Adrenal gland (tissue), 12 donors: ENCODE measurements around the gene ASPHD2. TPM values are rescaled to one million over a fixed set of nuclear protein-coding genes. Genes with fewer than 3 reads are reported as not detected.

Experiments used
- DNase-seq, 7 donors: peaks; one replicate each; pipeline ENCODE4 v3.0.0-alpha.2; 2019 to 2020
- H3K27ac ChIP-seq, 5 donors: fragments of 200-600 bp; sonication (generic) in 4 of 5; 1 replicate in 3 of 5; 2 replicates in 2 of 5; pipeline versions ENCODE4 v1.5.1 to v1.8.0; 2016 to 2020; ENCODE audit warnings: mild to moderate bottlenecking in 1 of 5
- H3K27me3 ChIP-seq: fragments of 200-600 bp; 2 replicates; pipeline ENCODE4 v1.8.0; 2021
- H3K36me3 ChIP-seq, 2 donors: fragments of 200-600 bp; replicated peaks in 1 of 2; 1 replicate in 1 of 2; 2 replicates in 1 of 2; pipeline versions ENCODE4 v1.5.1 to v1.8.0; 2018 to 2022
- H3K4me1 ChIP-seq, 2 donors: fragments of 200-600 bp; replicated peaks in 1 of 2; 1 replicate in 1 of 2; 2 replicates in 1 of 2; pipeline versions ENCODE4 v1.5.1 to v1.8.0; 2018 to 2021
- H3K4me3 ChIP-seq, 4 donors: fragments of 200-600 bp; sonication (generic) in 3 of 4; one replicate each; pipeline ENCODE4 v1.5.1; 2016 to 2018
- H3K9me3 ChIP-seq, 3 donors: fragments of 200-600 bp; sonication (generic) in 1 of 3; replicated peaks in 1 of 3; 1 replicate in 2 of 3; 2 replicates in 1 of 3; pipeline versions ENCODE4 v1.5.1 to v1.8.0; 2016 to 2021
- POLR2A ChIP-seq, 2 donors: fragments of 450-650 bp; IDR thresholded peaks; one replicate each; pipeline ENCODE4 v1.6.1; 2017; ENCODE audit warnings: antibody characterized with exemption in 2 of 2, mild to moderate bottlenecking in 2 of 2, moderate library complexity in 1 of 2
- WGBS, 4 donors: extraction: QIAGEN DNeasy Blood & Tissue Kit in 2 of 4; methylation state at CpG; one replicate each; pipeline versions ENCODE4 v1.1.5 to v1.1.7; 2013 to 2017; 5-methylcytosine and 5-hydroxymethylcytosine counted together
- intact Hi-C, 2 donors: fragments of 100-400 bp; cut with DNase I; formaldehyde crosslinking; loops; one replicate each; pipeline versions ENCODE4 v1.14.1 to v1.15.0; 2022 to 2023
- polyA plus RNA-seq, 3 donors: library from polyadenylated mRNA; stranded (reverse); fragments of 200-250 nt in 2 of 3; fragments of 350-450 nt in 1 of 3; fragmentation: Illumina TruSeq in 1 of 3; extraction: RNeasy Lipid Tissue Mini Kit (QIAGEN cat#74804) in 1 of 3; gene quantifications; one replicate each; pipeline ENCODE4 v1.2.3, GENCODE V29; 2013 to 2014
- total RNA-seq, 9 donors: library from RNA; depleted of rRNA in 4 of 9; stranded (reverse); fragments of >200 nt in 4 of 9; fragments of 120-200 nt in 1 of 9; fragmentation: NEBNext Ultra II Directional in 1 of 9; extraction: Animal tissue kit (Norgen Biotek cat#: 25700) in 1 of 9; gene quantifications; one replicate each; pipeline versions ENCODE4 v1.1.0 to v1.2.4, GENCODE V29; 2013 to 2023
- TF ChIP-seq, protein P1 (sequence below), 6 experiments: fragments of 450-650 bp in 4 of 6; fragments of 200-600 bp in 2 of 6; sonication (generic) in 1 of 6; IDR thresholded peaks; 1 replicate in 5 of 6; 2 replicates in 1 of 6; pipeline versions ENCODE4 v1.5.1 to v1.8.0; 2016 to 2021; ENCODE audit warnings: antibody characterized with exemption in 6 of 6, mild to moderate bottlenecking in 2 of 6, moderate library complexity in 1 of 6
- donor health status: healthy with polysubstance abuse.
- donor health status: Bipolar disorder and iron deficiency.
- donor health status: DM: yes; HTN: yes; CAD: no.
- donor health status: DM: no; HTN: no; CAD: no.
- donor health status: DM: no; HTN: no; CAD: no.
- donor health status: DM: yes; HTN: yes; CAD: no.

Gene ASPHD2
- total and polyA plus RNA-seq, 12 donors, result 0.06 to 1.7 (median 0.45) TPM

- Histone ChIP-seq H3K36me3 (peaks cover 0 to 13% of the 10 kb centered on the region in 2 donors), H3K27ac (peak within 1 kb of the TSS; percentile 56 to 92 (median 89)), H3K4me1 (peaks cover 13 to 53% of the 10 kb centered on the region in 2 donors), H3K4me3 (peak within 1 kb of the TSS; percentile 54 to 94 (median 71)), H3K27me3 (no peaks in the 10 kb centered on the region), H3K9me3 (no peaks in the 10 kb centered on the region)
- intact Hi-C loops, result no loop called here
- DNase-seq, result peak; percentile 85 to 92 (median 90)
- peak; percentile 61 to 86 for TF ChIP-seq POLR2A (IDR thresholded peaks at IDR 0.05)
- TF ChIP-seq, protein P1, sequence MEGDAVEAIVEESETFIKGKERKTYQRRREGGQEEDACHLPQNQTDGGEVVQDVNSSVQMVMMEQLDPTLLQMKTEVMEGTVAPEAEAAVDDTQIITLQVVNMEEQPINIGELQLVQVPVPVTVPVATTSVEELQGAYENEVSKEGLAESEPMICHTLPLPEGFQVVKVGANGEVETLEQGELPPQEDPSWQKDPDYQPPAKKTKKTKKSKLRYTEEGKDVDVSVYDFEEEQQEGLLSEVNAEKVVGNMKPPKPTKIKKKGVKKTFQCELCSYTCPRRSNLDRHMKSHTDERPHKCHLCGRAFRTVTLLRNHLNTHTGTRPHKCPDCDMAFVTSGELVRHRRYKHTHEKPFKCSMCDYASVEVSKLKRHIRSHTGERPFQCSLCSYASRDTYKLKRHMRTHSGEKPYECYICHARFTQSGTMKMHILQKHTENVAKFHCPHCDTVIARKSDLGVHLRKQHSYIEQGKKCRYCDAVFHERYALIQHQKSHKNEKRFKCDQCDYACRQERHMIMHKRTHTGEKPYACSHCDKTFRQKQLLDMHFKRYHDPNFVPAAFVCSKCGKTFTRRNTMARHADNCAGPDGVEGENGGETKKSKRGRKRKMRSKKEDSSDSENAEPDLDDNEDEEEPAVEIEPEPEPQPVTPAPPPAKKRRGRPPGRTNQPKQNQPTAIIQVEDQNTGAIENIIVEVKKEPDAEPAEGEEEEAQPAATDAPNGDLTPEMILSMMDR (IDR thresholded peaks at IDR 0.05), result no peak
- whole genome bisulfite sequencing, 4 donors, result 1% methylated on average over 12 to 84 of the region's 85 CpGs
Observed at GRCh38 chr22:26483439-26484359, 54.6 kb downstream of the ASPHD2 start, which contains the start of the genes HPS4 and SRRD. Gene HPS4 (minus strand): TSS chr22:26483783. CDS start chr22:26481762, 2,021 bp downstream. Gene SRRD (plus strand): TSS chr22:26483877. CDS start chr22:26483891, 14 bp downstream.

DNA sequence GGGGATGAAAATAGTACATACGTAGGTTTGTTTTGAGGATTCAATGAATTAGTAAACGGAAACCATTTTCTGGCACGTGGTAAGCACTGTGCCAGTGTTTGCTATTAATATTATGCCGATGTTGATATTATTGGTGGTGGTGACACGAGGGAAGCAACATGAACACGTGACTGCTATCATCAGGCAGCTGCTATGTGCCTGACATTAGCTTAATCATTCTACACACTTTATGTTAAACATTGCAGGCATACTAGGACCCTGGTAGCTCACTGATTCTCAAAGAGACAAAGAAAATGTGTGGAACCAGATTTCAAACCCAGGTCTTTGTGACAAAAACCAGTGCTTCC, 55.3 kb downstream of the ASPHD2 start:
- intact Hi-C loops, result no loop called here
- peaks cover 13 to 53% of the 10 kb centered on the region in 2 donors for H3K4me1 ChIP-seq
- H3K4me3 ChIP-seq, result peak overlapping the region; percentile 54 to 94 (median 71)
- peak overlapping the region; percentile 56 to 92 (median 89) for H3K27ac ChIP-seq
- no peak for DNase-seq
- no peaks in the 10 kb centered on the region for H3K9me3 ChIP-seq
- TF ChIP-seq, protein P1 (IDR thresholded peaks at IDR 0.05), result no peak
- TF ChIP-seq POLR2A (IDR thresholded peaks at IDR 0.05), result no peak
- peaks cover 0 to 19% of the 10 kb centered on the region in 2 donors for H3K36me3 ChIP-seq
- WGBS, 4 donors, result 11 to 14% (median 12%) methylated on average over 6 of the region's 6 CpGs
- H3K27me3 ChIP-seq, result no peaks in the 10 kb centered on the region

DNA sequence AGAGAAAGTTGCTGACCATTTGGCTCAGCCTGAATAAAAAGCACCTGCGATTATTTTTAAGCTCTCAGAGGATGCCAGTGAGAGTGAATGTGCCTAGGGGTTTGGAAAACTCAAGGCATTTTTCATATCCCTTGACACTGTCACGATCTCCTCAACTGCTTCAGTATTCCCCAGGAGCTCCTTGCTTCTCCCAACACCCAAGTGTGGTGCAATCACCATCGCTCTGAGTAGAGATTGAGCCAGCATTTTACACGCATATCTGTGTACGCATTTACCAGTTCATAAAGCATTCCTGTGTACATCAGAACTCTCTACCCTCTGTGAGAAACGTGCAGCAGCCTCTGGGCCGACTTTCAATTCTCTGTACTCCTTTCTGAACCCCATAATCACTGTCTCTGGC, 56.0 kb downstream of the ASPHD2 start:
- Histone ChIP-seq H3K4me1 (peaks cover 13 to 47% of the 10 kb centered on the region in 2 donors), H3K4me3 (no peak overlapping the region)
- 54 to 63% (median 61%) methylated on average over 7 of the region's 7 CpGs for WGBS, 4 donors

More for the DNA sequence above, 56.0 kb downstream of the ASPHD2 start:
- Histone ChIP-seq H3K9me3 (no peaks in the 10 kb centered on the region), H3K36me3 (peaks cover 0 to 26% of the 10 kb centered on the region in 2 donors), H3K27me3 (no peaks in the 10 kb centered on the region), H3K27ac (peak overlapping the region in 1 of 5 donors; percentile 92)
- intact Hi-C loops, result no loop called here
- TF ChIP-seq POLR2A (IDR thresholded peaks at IDR 0.05), result no peak
- TF ChIP-seq, protein P1 (IDR thresholded peaks at IDR 0.05), result no peak
- no peak for DNase-seq
